DND-41 (cell line): ENCODE measurements around the gene TBCD.

Experiments
- EZH2 ChIP-seq: IDR thresholded peaks from 3 replicates; pipeline ENCODE4 v1.6.1; 2012; ENCODE audit warnings: borderline replicate concordance, low read depth, mild to moderate bottlenecking, moderate library complexity, low read length, inconsistent platforms; ENCODE audit not compliant: severe bottlenecking
- TF ChIP-seq, protein P1 (sequence below): IDR thresholded peaks from 2 replicates; pipeline ENCODE4 v1.5.1; 2012; ENCODE audit warnings: borderline replicate concordance, low read length, moderate library complexity, mild to moderate bottlenecking; ENCODE audit not compliant: poor library complexity, severe bottlenecking; ENCODE audit errors: extremely low read depth

DNA sequence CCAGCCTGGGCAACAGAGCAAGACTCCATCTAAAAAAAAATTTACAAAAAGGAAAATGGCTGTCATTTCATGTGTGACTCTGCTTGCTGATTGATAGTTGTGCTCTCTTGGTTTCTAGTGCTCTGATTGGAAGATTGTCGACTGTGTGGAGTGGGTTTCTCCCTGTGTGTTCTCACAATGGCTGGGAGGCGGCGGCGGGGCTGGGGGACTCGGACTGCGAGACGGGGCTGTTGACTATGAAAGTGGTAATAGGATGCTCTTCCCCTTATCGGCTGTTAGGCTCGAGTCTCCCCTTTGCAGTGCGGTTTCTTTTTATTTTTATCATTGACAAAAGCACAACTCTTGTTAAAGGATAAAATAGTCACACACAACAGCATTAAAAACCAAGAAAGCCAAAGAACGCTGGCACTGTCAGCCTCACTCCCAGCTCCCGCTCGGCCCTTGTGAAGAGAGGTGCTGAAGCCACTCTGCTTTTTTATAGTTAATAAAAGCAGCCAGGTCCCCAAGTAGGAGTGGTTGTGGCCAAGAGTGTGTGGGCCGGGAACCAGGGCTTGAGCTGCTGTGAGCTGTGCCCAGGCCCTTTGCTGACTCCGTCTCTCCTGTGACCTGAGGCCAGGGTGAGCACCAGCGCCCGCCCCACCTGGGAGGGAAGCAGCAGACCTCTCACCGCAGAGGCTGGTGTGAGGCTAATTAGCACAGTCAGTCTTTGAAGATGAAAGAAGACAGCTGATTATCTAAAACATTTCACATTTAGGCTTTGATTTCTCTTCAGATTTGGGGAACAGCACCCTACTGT lies 36.5 kb downstream of the TBCD start:
- TF ChIP-seq, protein P1, sequence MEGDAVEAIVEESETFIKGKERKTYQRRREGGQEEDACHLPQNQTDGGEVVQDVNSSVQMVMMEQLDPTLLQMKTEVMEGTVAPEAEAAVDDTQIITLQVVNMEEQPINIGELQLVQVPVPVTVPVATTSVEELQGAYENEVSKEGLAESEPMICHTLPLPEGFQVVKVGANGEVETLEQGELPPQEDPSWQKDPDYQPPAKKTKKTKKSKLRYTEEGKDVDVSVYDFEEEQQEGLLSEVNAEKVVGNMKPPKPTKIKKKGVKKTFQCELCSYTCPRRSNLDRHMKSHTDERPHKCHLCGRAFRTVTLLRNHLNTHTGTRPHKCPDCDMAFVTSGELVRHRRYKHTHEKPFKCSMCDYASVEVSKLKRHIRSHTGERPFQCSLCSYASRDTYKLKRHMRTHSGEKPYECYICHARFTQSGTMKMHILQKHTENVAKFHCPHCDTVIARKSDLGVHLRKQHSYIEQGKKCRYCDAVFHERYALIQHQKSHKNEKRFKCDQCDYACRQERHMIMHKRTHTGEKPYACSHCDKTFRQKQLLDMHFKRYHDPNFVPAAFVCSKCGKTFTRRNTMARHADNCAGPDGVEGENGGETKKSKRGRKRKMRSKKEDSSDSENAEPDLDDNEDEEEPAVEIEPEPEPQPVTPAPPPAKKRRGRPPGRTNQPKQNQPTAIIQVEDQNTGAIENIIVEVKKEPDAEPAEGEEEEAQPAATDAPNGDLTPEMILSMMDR, result no peak
- no peak for TF ChIP-seq EZH2
